Fibroblast of skin of left quadriceps (primary cell): ENCODE data around the gene MECP2.
A peak's percentile ranks its signal among the peaks of the same experiment; 100 is the strongest.

ENCODE experiments used
- DNase-seq, 2 experiments: peaks; one replicate each; pipeline ENCODE4 v3.0.0-alpha.2; 2013; ENCODE audit warnings: low read depth in 2 of 2

MECP2 gene

GRCh38 chrX:154115750-154116149 is 18.2 kb upstream of the MECP2 start:
- DNase-seq: no peak

- DNase-seq: no peak
Measured at GRCh38 chrX:154115071-154115470, 17.6 kb upstream of the MECP2 start.

- no peak for DNase-seq
Measured at GRCh38 chrX:154114652-154115051, 17.1 kb upstream of the MECP2 start.

- DNase-seq: no peak
Measured at GRCh38 chrX:154113729-154114128, 16.2 kb upstream of the MECP2 start.

- no peak for DNase-seq
Measured at GRCh38 chrX:154098551-154098950, 1.0 kb upstream of the MECP2 start.

- peak; percentile 44 to 49 for DNase-seq
Measured at GRCh38 chrX:154097003-154097588, 421 bp downstream of the MECP2 start.

GRCh38 chrX:154096140-154097002 is 1.1 kb downstream of the MECP2 start:
- no peak for DNase-seq

- DNase-seq: no peak
Measured at GRCh38 chrX:154094833-154095232, 2.7 kb downstream of the MECP2 start.

GRCh38 chrX:154093965-154094364 is 3.6 kb downstream of the MECP2 start:
- DNase-seq: no peak

- no peak for DNase-seq
Measured at GRCh38 chrX:154092371-154092770, 5.1 kb downstream of the MECP2 start.

GRCh38 chrX:154091678-154092077 is 5.8 kb downstream of the MECP2 start:
- DNase-seq: no peak

- no peak for DNase-seq
Measured at GRCh38 chrX:154090731-154091130, 6.8 kb downstream of the MECP2 start.

- no peak for DNase-seq
Measured at GRCh38 chrX:154084449-154085300, 12.8 kb downstream of the MECP2 start.

GRCh38 chrX:154083126-154083517 is 14.4 kb downstream of the MECP2 start:
- no peak for DNase-seq

GRCh38 chrX:154082396-154083125 is 15.0 kb downstream of the MECP2 start:
- DNase-seq: peak; percentile 17 to 24

GRCh38 chrX:154077101-154077500 is 20.4 kb downstream of the MECP2 start:
- DNase-seq: no peak

- peak; percentile 26 to 39 for DNase-seq
Measured at GRCh38 chrX:154074199-154074598, 23.3 kb downstream of the MECP2 start.

- no peak for DNase-seq
Measured at GRCh38 chrX:154072192-154072591, 25.3 kb downstream of the MECP2 start.

GRCh38 chrX:154068560-154068959 is 29.0 kb downstream of the MECP2 start:
- DNase-seq: no peak

GRCh38 chrX:154064637-154065435 is 32.7 kb downstream of the MECP2 start:
- no peak for DNase-seq

GRCh38 chrX:154063234-154063633 is 34.3 kb downstream of the MECP2 start:
- no peak for DNase-seq
